Epidermal melanocyte (primary cell): ENCODE measurements around the gene CHRM5.
"Not testable (repeated sequence)": the region's sequence is repeated elsewhere in the genome, so short reads cannot be mapped to it uniquely, and the experiment has no call there.

Experiments
- DNase-seq: peaks from one replicate; pipeline ENCODE4 v3.0.0; 2011; ENCODE audit warnings: low spot score; ENCODE audit not compliant: insufficient read length

The CHRM5 gene

DNA sequence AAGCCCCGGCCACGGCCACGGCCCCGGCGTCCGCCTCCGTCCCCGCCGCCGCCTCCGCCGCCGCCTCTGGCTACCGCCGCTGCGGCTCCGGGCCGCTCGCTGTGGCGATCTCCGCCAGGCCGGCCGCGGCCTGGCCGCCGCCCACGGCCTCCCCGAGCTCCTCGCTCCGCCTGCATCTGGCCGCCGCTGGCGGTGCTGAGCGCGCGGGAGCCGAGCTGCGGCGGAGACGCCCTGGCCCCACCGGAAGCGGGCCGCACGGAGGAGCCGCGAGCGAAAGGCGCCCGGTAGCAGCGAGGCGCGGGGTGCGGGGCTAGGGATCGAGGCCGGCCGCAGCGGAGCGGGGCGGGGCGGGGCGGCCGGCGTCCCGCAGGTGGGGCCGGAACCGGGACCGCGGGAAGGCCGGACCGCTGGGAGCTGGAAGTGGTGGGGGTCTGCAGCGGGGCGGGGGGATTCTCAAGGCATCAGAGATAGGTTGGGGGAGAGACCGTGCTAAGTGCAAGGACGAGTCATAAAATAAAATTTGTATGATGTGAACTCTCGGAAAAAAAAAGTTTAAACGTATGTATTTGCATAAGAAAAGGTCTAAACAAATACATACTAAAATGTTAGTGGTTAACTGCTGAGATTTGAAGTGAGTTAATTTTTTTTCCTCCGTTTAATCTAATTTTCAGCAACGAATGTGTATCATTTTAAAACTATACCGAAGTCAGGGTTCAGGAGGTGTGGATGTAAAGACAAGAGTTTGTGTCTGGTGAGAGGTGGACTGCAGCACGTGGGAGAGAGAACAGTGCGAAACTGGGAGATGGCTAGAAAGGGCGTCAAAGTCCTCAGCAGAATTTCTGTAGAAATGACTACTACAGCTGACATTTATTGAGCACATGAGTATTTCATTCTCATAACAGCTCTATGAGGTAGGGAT is 70.8 kb downstream of the CHRM5 start, which contains the start of gene AVEN:
AVEN (minus strand) TSS at position 334 of the 919 bp plus-strand sequence; CDS start at position 176, 158 bp downstream.
- no peak for DNase-seq

DNA sequence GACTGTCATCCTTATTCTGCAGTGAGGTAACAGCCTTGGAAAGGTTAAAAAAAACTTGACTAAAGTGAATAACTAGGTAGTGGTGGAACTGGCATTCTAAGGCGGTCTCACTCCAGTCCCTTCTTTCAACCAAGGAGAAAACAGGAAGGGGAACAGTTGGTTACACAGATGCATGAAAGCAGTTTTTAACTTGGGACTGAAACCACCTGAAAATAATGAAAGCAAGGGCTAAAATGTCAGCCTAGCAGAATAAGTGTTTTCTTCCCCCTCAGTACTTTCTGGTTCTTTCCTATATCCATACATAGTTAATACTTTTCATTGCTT is 71.5 kb downstream of the CHRM5 start:
- DNase-seq, result no peak

DNA sequence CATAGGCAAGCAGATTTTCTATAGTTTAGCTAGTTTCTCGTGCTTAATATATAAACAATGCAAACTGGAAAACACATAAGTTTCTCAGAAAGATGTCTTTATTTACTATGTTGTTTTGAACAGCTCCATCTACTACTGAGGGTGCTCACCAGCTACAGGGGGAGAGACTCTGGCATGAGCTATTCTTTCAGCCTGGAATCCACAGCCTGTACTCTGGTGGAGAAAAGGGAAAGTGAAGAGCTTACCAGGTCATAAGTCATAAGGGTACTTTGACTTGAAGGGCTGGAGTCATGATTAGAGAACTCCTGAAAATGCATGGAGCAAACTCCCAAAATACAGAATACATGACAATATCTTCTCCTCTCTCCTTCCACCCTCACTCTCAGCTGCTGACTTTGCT is 75.1 kb downstream of the CHRM5 start:
- DNase-seq, result no peak

DNA sequence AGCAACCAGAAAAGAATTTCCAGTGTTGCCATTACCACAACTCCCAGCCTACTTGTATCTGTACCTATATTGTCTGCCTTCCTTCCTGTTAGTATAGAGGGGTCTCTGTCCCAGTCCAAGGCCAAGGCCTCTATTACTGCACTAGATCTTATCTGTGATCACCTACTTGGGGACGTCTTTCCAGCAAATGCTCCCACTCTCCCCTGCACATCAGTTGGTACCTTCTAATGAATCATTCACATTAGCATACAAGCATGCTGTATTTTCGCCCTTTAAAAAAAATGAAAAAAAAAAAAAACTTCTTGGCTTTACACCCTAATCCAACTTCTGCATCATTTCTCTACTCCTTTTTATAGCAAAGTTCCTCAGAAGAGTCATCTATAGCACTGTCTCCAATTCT is 75.5 kb downstream of the CHRM5 start:
- no peak for DNase-seq

DNA sequence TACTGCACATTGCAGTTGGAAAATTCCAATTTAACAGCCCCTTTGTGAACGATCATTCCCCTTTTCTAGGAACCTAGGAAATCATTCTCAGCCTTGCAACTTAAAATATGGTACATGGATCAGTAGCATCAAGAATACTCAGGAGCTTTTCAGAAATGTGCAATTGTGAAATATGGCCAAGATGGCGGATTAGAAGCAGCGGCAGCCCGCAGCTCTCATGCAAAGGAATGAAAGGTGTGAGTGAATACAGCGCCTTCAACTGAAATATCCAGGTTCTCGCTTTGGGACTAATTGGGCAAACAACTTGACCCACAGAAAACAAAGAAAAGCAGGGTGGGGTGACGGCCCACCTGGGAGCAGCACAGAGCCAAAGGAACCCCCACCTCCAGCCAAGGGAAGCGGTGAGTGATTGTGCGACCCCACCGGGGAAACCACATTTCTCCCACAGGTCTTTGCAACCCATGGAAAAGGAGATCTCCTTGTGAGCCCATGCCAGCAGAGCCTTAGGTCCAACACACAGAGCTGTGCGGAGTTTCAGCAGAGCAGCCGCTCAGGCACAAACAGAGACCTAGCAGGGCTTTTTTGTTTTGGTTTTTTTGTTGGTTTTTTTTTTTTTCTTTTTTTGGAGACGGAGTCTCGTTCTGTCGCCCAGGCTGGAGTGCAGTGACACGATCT is 78.3 kb downstream of the CHRM5 start:
- DNase-seq, result no peak

DNA sequence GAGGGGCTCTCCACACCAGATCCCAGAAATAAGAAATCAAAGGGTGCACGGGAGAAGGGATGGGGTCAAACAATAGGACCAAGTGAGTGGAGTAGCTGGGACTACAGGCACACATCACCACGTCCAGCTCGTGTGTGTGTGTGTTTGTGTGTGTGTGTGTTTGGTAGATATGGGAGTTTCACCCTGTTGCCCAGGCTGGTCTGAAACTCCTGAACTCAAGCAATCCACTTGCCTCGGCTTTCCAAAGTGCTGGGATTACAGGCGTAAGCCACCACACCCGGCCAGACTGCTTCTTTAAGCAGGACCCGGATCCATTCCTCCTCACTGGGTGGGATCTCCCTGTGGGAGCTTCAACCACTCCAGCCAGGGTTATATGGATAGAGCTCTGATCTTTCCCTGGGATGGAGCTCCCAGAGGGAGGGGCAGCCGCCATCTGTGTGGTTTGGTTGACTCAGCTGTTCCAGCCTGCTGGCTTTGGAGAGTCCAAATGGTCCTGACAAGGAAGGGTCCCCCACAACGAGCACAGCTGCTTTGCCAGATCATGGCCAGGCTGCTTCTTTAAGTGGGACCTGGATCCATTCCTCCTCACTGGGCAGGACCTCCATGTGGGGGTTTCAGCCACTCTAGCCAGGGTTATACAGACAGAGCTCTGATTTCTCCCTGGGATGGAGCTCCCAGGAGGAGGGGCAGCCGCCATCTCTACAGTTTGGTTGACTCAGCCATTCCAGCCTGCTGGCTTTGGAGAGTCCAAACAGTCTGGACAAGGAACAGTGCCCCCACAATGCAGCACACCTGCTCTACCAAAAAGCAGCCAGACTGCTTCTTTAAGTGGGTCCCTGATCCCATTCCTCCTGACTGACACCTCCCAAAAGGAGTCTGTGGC is 79.8 kb downstream of the CHRM5 start:
- DNase-seq, result no peak

DNA sequence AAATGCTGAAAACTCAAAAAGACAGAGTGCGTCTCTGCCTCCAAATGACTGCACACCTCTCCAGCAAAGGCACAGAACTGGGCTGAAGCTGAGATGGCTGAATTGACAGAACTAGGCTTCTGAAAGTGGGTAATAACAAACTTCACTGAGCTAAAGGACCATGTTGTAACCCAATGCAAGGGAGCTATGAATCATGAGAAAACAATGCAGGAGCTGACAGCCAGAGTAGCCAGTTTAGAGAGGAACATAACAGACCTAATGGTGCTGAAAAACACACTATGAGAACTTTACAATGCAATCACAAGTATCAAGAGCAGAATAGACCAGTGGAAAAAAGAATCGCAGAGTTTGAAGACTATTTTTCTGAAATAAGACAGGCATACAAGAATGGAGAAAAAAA is 80.8 kb downstream of the CHRM5 start:
- no peak for DNase-seq

DNA sequence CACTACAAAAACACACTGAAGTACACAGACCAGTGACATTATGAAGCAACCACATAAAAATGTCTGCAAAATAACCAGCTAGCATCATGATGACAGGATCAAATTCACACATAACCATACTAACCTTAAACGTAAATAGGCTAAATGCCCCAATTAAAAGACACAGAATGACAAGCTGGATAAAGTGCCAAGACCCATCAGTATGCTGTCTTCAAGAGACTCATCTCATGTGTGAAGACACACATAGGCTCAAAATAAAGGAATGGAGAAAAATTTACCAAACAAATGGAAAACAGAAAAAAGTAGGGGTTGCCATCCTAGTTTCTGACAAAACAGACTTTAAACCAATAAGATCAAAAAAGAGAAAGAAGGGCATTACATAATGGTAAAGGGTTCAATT is 82.1 kb downstream of the CHRM5 start:
- DNase-seq, result not testable (repeated sequence)

DNA sequence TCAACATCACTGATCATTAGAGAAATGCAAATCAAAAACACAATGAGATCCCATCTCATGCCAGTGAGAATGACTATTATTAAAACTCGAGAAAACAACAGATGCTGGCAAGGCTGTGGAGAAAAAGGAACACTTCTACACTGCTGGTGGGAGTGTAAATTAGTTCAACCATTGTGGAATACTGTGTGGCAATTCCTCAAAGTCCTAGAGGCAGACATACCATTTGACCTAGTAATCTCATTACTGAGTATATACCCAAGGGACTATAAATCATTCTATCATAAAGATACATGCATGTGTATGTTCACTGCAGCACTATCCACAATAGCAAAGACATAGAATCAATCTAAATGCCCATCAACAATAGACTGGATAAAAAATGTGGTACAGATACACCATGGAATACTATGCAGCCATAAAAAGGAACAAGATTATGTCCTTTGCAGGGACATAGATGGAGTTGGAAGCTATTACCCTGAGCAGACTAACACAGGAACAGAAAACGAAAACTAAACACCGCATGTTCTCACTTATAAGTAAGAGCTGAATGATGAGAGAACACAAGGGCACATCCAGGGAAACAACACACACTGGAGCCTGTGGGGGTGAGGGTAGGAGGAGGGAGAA is 85.9 kb downstream of the CHRM5 start:
- no peak for DNase-seq

DNA sequence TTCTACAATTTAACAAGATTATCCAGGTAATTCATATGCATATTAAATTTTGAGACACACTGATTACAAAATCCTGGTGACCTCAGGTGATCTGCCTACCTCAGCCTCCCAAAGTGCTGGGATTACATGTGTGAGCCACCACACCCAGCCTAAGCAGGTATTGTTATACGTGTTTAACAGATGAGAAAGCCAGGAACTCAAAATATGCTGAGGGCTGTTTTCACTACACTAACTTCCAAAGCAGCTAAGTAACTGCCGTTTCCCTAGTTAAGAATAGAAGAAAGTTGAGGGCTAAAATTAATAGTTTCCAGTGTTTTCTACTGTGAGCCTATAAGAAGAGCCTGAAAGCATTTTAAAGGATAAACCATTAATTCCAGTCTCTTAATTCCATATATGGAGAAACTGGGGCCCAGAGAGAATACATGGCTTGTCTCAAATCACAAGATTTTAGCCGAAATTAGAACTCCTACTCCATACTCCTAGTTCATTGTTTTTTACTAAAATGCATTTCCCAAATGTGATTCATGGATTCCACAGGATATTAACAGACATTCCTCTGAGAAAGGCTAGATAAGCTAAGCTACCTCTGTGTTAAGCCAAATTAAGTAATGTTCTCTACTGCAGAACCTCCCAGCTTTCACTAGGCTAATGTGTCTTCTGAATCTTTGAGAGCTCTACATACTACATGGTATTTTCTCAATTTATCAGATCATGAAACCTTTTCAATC is 87.7 kb downstream of the CHRM5 start:
- DNase-seq, result no peak

DNA sequence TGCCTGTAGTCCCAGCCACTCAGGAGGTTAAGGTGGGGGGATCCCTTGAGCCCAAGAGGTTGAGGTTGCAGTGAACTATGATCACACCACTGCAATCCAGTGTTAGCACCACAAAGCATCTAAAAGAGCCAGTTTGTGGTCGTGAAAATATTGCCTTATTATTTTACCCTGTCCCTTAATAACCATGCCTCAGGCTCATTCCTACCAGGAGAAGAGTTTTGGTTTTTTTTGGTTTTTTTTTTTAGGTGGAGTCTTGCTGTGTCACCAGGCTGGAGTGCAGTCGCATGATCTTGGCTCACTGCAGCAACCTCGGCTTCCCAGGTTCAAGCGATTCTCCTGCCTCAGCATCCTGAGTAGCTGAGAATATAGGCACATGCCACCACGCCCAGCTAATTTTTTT is 88.6 kb downstream of the CHRM5 start:
- no peak for DNase-seq

DNA sequence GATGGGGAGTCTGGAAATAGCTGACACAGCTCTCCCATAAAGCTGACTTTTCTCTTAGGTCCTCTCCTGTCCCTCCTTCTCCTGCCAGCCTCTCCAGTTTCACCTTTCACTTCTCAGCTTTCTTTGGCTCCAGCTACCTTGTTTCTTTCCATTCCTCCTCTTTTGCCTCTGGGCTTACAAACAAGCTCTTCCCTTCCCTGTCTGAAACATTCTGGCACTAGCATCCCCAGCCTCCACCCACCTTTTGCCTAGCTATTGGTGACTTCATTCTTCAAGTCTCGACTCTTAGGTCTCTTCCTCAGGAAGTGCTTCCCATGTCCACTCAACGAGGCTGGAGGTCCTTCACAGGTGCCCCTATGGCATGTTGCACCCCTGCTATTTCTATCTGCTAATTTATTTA is 91.2 kb downstream of the CHRM5 start:
- DNase-seq, result no peak

DNA sequence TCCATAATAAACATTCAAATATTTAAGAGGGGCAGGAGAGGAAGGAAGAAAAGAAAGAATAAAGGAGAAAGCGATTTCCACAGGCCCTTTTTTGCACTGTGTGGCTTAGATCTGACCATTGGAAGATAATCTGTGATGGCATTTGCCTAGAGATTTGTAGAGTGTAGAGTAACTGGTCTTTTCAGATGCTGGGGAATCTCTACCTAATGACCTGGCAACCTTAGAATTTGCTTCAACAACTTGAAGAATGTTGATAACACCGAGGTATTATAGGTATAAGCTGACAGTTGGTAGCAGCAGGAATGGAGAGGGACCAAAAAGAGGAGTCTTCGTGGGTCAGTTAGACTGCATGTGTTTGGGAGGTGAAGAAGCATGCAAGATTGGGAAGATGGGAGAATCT is 91.6 kb downstream of the CHRM5 start:
- DNase-seq, result no peak

DNA sequence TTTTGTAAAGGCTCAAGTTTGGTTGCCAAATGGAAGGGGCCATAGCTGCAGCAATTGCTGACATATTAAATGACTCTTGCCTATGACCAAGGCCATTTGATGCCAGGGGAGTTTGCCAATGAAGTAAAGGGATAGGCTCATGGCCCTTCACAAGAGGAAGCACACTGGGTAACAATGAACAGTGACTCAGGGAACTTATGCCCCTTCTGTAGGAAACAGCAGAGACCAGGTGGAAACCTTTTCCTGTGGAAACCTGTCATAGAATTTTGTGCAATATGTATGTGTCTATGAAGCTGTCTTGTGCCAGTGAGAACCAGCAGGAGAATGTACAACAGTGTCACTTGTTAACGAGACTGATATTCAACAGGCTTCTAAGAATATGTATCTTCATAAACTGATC is 96.1 kb downstream of the CHRM5 start:
- no peak for DNase-seq

DNA sequence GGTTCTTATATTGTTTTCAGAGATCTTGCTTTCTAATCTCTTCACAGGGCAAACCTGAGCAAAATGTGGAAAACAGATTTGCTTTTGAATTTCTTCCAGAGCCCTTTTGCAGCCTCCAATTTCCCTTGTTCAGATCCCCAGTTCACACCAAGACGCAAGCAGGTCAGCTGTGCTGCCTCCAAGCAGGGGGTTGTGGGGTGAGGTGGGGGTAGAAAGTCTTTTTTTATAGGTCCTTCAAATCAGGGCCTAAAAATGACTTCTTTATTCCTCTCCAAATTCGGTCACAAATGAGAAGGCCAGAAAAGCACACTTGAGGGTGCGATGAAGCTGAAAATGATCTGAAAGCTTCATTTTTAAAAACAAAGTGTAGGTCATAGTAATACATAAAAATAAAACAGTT is 97.0 kb downstream of the CHRM5 start:
- DNase-seq, result no peak

DNA sequence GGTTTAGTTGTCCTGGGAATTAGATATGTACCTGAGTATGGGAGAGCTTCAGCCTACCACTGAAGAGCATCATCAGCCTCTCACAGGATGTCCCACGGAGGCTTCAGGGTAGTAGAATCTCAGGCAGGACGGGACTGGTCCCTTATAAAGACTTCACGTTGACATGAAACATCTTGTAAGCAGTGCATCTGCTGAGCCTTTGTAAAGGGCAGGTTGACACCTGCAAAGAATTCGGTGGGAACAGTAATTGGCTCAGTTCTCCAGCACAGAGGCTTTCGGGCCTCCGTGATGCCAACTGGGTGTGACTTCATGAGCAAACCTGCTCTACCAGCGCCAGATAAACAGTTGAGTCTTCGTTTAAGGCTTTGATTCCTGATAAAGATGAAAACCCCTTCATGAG is 97.6 kb downstream of the CHRM5 start:
- DNase-seq, result no peak

DNA sequence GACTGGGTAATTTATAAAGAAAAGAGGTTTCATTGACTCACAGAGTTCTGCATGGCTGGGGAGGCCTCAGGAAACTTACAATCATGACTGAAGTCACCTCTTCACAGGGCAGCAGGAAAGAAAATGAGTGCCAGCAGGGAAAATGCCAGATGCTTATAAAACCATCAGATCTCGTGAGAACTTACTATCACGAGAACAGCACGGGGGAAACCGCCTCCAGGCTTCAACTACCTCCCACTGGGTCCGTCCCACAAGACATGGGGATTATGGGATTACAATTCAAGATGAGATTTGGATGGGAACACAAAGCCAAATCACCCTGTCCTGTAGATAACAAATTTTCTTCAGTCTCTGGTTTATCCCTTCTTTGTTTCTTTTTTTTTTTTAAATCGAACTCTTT is 101.7 kb downstream of the CHRM5 start:
- DNase-seq, result no peak

DNA sequence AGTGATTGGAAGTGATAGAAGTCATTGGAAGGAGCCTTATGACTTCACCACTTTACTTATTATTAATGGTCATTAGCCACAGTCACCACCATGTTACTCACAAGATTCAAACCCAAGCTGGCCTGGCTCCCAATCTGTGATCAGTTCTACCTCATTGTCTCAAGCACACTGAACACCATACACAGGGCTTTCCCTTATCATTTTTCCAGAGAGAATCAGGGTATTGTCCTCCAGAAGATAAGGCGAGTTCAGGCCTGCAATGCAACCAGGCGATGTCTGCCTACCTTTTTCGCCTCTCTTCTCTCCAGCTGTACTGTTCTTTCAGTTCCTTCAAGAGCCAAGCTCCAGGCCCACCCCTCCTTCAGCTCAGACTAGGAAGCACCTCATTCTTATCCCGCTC is 108.5 kb downstream of the CHRM5 start:
- DNase-seq, result no peak

DNA sequence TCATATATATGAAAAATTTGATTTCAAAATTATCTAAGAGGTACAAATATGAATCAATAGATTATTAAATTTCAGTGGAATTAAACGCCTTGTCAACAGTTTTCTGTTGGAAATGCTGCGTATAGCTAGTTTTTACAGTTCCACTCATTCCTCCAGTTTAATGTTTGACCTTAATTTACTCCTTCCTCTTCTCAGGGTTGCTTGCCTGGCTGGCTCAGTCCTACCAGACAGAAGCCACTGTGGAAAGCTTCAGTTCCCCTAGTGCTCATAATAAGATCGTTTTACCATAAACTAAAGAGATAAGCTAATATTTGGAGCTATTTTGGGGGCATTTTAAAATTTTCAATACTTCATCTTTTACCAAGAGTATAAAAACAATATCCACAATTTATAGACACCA is 110.6 kb downstream of the CHRM5 start:
- no peak for DNase-seq

DNA sequence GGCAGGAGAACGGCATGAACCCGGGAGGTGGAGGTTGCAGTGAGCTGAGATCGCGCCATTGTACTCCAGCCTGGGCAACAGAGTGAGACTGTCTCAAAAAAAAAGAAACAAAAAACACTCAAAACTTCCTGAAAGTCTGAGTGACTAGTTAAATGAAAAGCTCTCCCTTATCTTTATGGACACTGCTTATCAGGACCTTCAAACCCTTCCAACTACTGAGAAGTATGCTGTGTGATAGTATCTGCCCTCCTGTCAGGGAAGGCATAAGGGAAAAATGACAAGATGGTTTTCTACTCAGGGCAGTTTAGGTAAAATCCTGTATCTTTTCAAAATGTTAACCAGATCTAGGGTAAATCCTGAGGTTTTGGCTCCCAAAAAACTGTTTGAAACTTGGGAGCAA is 111.6 kb downstream of the CHRM5 start:
- DNase-seq, result no peak

DNA sequence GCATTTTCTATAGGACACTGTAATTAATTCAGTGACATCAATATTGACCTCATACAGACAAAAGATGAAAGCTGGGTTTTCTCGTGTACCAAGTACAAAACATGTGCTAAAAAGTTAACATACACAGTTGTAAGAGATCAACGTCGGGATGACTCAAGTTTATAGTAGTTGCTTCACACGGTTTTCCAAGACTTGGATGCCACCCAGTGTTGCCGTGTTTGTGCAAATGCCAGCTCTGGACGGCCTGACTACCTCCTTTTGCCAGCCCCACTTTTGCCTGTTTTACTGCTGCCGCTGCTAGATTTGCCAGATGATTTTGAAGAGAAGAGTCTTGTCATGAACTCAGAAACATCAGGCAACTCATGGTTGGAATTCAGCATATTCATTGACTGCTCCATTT is 115.8 kb downstream of the CHRM5 start:
- no peak for DNase-seq
